DOHH2 (cell line): Measurements from ENCODE around the gene CCN5.

Experiments
- EZH2phosphoT487 ChIP-seq: fragments of 200-600 bp; sonication (generic); IDR thresholded peaks from 2 replicates; pipeline ENCODE4 v1.6.1; 2017; ENCODE audit warnings: borderline replicate concordance, mild to moderate bottlenecking, antibody characterized with exemption, low read length, moderate library complexity, mixed read lengths
- TF ChIP-seq, protein P1 (sequence below): fragments of 200-600 bp; sonication (generic); IDR thresholded peaks from one replicate; pipeline ENCODE4 v1.5.1; 2014; ENCODE audit warnings: antibody characterized with exemption, mild to moderate bottlenecking, low read depth, low read length; ENCODE audit not compliant: poor library complexity, severe bottlenecking

DNA sequence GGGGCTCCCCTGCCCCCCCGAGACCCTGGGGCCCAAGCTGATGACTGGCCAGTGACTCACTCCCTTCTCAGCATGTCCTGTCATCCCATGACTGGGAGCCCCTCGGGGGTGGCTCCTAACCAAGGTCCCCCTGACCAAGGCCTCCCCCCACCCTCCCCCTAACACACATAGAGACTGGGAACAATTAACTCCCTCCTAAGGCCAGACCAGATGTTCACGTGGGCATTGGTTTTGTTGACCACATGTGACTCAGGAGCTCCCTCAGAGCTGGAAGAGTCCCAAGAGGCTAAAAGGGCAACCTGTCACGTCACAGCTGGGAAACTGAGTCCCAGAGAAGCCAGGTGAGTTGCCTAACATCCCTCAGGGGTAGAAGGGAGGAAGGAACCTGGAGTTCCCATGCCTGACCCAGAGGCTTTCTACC, 10.6 kb upstream of the CCN5 start:
- no peak for TF ChIP-seq EZH2phosphoT487
- TF ChIP-seq, protein P1, sequence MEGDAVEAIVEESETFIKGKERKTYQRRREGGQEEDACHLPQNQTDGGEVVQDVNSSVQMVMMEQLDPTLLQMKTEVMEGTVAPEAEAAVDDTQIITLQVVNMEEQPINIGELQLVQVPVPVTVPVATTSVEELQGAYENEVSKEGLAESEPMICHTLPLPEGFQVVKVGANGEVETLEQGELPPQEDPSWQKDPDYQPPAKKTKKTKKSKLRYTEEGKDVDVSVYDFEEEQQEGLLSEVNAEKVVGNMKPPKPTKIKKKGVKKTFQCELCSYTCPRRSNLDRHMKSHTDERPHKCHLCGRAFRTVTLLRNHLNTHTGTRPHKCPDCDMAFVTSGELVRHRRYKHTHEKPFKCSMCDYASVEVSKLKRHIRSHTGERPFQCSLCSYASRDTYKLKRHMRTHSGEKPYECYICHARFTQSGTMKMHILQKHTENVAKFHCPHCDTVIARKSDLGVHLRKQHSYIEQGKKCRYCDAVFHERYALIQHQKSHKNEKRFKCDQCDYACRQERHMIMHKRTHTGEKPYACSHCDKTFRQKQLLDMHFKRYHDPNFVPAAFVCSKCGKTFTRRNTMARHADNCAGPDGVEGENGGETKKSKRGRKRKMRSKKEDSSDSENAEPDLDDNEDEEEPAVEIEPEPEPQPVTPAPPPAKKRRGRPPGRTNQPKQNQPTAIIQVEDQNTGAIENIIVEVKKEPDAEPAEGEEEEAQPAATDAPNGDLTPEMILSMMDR, result no peak
